RWPE1 (cell line): ENCODE data around the gene THAP2.

ENCODE experiments used
- CTCF ChIA-PET: fragments of 350-600 bp; sonication (Branson Sonifier 250); formaldehyde crosslinking; extraction: SDS; loops from one replicate; lab custom pipeline; 2021; lab: Yijun Ruan, JAX
- POLR2A ChIA-PET: fragments of 400-600 bp; formaldehyde crosslinking; extraction: SDS; loops from one replicate; lab custom pipeline; 2020; ENCODE audit warnings: antibody characterized with exemption; ENCODE audit not compliant: low non-redundant PET; lab: Yijun Ruan, JAX
- DNase-seq: peaks from one replicate; pipeline ENCODE4 v3.0.0; 2012; ENCODE audit warnings: low spot score
- H3K27ac ChIP-seq: fragments of 450-650 bp; 2 replicates; pipeline ENCODE4 v1.5.1; 2017
- CTCF ChIP-seq: fragments of 450-650 bp; conservative IDR thresholded peaks from 2 replicates; pipeline ENCODE4 v1.5.1; 2017; ENCODE audit warnings: low read depth, mild to moderate bottlenecking

THAP2 gene

GRCh38 chr12:71645268-71645667 is 18.8 kb upstream of the THAP2 start:
- ChIA-PET CTCF (interaction anchor here (0.7 to 1.3 kb wide), 2 partner anchors 8 to 40 kb away, joined by 3 to 6 read pairs; no protein-coding TSS in a partner anchor), POLR2A (no interaction called here)
- no peak for TF ChIP-seq CTCF
- DNase-seq, result no peak
- no peak overlapping the region for H3K27ac ChIP-seq

- no peak for DNase-seq
- ChIA-PET POLR2A (interaction anchor here (0.5 kb wide), 1 partner anchor 18 kb away, joined by 3 read pairs; no protein-coding TSS in a partner anchor), CTCF (interaction anchor here (1.3 kb wide), 1 partner anchor 10 kb away, joined by 6 read pairs; no protein-coding TSS in a partner anchor)
- no peak overlapping the region for H3K27ac ChIP-seq
- TF ChIP-seq CTCF, result no peak
Measured at GRCh38 chr12:71646512-71646911, 17.6 kb upstream of the THAP2 start.

- TF ChIP-seq CTCF, result no peak
- POLR2A ChIA-PET, result no interaction called here
- DNase-seq, result no peak
- CTCF ChIA-PET, result interaction anchor here (0.6 kb wide), 2 partner anchors 130 to 230 kb away, joined by 3 to 4 read pairs; no protein-coding TSS in a partner anchor
- H3K27ac ChIP-seq, result no peak overlapping the region
Measured at GRCh38 chr12:71648537-71648936, 15.6 kb upstream of the THAP2 start.

DNA sequence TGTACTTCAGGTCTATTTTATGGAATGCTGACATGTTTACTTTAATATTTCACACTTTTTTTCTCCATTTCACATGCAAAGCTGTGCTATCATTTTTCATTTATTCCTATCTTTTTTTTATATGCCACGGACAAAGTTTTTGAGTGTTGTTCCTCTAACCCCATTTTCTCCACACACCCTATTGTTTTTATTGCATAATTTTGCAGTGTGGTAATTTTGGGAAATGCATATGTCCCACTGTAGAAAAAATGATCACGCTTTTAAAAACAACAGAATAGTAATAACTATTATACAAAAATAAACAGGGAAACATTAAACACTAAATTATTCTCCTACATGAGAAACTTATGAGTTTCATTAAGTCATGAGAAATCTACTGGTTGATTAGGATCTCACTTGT is 14.7 kb upstream of the THAP2 start:
- POLR2A ChIA-PET, result no interaction called here
- H3K27ac ChIP-seq, result no peak overlapping the region
- CTCF ChIA-PET, result no interaction called here

DNA sequence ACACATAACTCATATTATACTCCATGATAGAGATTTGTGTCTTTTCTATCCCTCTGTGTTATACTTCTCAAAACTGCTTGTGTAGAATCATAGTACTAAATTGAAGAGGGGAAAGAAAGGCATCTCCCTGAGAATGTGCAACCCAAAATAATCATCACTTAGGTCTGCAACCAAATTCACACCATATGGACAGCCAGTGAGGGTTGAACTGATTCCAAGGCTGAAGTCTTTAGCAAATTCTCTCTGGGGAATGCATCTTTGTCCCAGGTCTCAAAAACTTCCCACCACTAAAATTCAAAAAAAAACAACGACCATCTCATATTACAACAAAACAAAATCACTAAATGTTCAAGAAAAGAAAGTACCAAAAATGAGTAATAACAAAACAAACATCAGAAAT is 11.4 kb upstream of the THAP2 start:
- CTCF ChIA-PET, result interaction anchor here (0.6 to 0.7 kb wide), 2 partner anchors 26 to 237 kb away, joined by 3 to 4 read pairs; no protein-coding TSS in a partner anchor
- no peak for TF ChIP-seq CTCF
- no peak for DNase-seq
- no peak overlapping the region for H3K27ac ChIP-seq
- POLR2A ChIA-PET, result no interaction called here

More for the DNA sequence above, 14.7 kb upstream of the THAP2 start:
- DNase-seq, result no peak
- TF ChIP-seq CTCF, result no peak

GRCh38 chr12:71653137-71653536 is 11.0 kb upstream of the THAP2 start:
- DNase-seq, result no peak
- ChIA-PET CTCF (interaction anchor here (0.6 to 0.7 kb wide), 2 partner anchors 27 to 237 kb away, joined by 3 to 4 read pairs; no protein-coding TSS in a partner anchor), POLR2A (no interaction called here)
- TF ChIP-seq CTCF, result no peak
- H3K27ac ChIP-seq, result no peak overlapping the region
